Measurements from ENCODE around the gene PLCB1.
"Not testable (repeated sequence)": the region's sequence is repeated elsewhere in the genome, so short reads cannot be mapped to it uniquely, and the experiment has no call there.

PLCB1 gene

DNA sequence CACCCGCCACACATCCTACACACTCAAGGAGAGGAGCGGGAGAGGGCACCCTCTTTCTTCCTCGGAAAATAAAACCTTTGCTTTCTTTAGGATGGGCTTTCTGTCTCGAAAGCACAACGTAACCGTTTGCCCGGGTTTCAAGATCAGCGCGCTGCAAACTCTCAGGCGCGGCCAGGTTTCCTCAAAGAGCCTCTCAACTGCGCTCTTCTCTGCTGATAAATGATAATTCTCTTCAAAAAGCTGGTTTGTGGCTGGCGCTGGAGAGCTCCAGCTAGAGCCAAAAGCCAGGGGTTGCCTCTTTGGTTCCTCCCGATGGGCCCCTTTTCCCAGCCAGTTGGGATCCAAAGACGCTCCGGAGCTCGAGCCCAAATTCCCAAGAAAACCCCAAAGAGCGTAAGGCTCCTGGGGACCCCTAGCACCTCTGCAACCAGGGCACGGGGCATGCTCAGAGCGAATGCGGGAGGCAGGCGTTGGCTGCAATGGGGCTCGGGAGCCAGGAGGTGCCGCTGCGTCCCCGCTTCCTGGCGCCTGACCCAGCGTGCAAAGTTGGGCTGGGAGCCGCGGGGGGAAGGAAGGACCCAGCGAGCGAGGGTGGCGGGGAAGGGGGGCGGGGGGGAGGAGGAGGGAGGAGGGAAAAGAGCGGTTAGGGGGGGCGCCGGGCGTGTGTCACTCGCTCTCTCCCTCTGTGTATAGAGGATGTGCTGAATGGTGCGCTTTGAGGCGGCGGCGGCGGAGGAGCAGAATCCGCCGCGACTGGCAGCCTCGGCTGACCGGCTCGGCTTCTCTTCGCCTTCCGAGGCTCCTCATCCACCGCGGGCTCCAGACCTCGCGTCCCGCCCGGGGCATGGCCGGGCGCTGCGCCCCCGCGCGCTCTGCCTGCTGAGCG is at the start of gene PLCB1:
Gene PLCB1 (plus strand): TSS at position 669 of the 886 bp plus-strand sequence. CDS start 386 bp downstream, outside the sequence.
- peak; percentile 63 to 72 for DNase-seq (ENCODE audit: low read depth in 2 of 2)

DNA sequence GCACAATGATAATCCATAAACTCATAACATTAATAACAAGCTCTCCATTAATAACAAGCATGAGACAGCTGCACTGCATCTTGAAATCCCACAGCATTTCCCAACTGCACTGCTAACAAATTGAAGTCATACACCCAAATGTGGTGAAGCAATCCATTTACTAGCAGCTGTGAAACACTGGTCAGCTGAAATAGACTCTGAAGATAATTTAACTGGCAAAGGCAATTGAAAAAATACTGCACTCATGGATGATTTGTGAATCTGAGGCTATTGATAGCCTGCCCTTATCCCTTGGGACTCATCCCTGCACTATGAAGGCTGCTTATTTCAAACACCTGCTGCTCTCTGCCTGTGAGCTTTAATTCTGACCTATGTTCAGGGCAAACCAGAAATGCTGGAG is 49.1 kb upstream of the PLCB1 start:
- no peak for DNase-seq (ENCODE audit: low read depth in 2 of 2)

DNA sequence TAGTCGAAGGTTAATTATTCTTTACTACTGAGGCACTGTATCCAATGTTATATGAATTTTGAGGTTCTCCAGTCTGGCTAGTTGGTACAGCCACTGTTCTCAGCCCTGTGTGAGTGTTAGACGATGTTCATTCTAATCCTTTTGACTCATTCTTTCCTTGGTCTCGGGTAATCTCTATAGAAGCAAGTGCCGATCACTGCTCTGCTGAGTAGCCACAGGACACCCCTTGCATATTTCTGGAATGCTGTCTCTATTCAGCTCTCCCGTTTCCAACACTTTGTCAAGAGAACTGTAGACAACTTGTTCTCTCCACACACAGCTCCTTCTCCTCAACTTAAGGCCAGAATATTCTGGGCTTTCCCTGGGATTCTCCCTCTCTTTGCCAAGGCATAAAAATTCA is 42.4 kb upstream of the PLCB1 start:
- no peak for DNase-seq (ENCODE audit: low read depth in 2 of 2)

DNA sequence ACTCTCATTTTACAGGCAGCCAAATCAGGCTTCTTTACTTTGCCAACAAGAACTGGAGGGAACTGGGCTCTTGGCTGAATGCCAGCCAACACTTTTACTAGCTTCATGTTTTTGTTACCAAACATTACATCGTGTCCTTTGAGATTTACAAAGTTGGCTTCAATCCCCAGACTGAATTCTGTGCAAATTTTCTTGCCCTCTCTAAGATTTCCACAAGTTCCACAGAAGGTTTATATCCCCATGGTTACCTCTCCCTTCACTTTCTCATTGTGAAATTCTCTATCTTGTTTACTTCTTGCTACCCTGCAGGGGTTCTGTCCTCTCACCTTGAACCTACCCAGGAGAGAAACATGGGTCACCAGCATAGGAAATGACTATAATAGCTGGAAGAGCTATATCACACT is 37.6 kb upstream of the PLCB1 start:
- DNase-seq (ENCODE audit: low read depth in 2 of 2): no peak

DNA sequence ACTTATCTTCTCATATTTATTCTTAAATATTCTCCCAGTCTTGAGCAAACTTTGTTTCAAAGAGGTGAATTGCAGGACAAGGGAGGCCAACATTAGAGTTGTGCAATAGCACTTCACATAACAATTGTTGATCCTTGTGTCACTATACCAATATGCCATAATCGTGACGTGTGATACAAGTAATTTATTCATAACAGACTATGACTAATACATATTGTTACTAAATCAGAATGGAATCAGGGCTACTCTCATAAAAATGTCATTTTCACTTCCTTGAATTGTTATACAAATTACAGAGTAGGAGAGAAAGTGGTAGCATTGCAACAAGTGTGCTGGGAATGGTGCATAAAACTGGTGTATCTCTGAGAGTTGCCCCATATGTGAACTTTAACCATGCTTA is 37.2 kb upstream of the PLCB1 start:
- DNase-seq (ENCODE audit: low read depth in 2 of 2): no peak

DNA sequence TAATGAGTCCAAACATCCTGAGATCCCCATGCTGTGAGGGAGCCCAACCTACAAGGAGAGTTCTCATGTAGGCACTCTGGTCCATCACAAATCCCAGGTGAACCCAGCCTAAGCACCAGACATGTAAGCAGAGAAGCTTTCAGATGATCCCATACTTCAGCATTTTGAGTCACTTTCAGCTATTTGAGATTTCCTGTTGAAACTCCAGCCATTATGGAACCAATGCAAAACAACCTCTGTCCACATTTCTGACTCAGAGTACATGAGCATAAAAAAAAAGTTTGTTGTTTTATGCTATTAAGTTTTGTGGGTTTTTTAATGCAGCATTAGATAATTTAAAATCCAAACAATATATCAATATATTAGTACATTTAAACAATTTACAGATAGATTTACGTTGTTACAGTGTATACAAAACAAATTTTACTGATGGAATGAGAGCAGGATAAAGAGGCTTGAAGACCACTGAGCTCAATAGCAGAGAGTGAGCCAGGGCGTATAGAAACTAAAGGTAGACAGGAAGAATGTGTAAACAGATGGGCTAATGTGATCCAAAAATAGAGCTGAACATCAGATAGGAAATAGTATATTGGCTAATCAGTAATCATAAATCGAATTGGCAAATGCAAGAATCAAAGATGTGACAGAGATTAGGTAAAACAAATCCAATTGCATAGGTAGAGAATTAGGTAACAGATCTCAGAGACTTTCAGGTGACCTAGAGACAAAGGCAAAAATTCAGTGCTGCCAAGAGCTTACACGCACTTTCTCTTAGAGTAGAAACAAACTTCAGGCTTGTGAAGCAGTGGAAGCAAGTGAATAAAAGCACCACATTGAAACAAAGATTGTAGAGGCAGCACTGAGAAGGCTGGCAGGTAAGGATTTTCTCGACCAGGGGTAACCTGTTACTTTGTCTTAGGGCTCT is 36.2 kb upstream of the PLCB1 start:
- no peak for DNase-seq (ENCODE audit: low read depth in 2 of 2)

DNA sequence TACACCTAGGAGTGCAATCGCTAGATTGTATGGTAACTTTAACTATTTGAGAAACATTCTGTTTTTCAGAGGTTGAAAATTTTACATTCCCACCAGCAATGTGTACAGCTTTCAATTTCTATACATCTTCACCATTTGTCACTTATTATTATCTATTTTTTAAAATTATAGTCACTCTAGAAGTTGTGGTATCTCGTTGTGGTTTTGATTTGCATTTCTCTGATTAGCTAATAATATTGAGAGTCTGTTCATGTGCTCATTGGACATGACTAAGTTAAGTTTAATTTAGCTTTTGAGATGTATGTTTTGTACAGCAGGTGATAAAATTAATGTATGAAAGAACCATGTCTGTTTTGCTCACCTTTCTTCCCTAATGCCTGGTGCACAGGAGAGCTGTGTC is 34.8 kb upstream of the PLCB1 start:
- DNase-seq (ENCODE audit: low read depth in 2 of 2): no peak

DNA sequence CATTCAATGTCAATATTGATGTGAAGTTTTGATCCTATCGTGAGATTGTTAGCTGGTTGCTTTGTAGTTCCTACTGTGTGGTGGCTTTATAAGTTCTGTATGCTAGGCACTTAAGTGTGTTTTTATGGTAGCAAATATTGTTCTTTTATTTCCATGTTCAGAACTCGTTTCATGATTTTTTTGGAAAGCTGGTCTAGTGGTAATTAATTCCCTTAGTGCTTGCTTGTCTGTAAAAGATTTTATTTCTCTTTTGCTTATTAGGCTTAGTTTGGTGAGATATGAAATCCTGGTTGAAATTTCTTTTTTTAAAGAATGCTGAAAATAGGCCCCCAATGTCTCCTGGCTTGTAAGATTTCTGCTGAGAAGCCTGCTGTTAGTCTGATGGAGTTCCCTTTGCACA is 27.8 kb upstream of the PLCB1 start:
- no peak for DNase-seq (ENCODE audit: low read depth in 2 of 2)

DNA sequence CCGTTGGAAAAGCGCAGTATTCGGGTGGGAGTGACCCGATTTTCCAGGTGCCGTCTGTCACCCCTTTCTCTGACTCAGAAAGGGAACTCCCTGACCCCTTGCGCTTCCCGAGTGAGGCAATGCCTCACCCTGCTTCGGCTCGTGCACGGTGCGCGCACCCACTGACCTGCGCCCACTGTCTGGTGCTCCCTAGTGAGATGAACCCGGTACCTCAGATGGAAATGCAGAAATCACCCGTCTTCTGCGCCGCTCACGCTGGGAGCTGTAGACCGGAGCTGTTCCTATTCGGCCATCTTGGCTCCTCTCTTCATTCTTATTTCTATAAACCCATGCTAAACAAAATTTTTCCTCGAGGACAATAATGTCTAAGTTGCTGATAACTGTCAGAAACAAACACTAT is 17.5 kb upstream of the PLCB1 start:
- not testable (repeated sequence) for DNase-seq (ENCODE audit: low read depth in 2 of 2)

DNA sequence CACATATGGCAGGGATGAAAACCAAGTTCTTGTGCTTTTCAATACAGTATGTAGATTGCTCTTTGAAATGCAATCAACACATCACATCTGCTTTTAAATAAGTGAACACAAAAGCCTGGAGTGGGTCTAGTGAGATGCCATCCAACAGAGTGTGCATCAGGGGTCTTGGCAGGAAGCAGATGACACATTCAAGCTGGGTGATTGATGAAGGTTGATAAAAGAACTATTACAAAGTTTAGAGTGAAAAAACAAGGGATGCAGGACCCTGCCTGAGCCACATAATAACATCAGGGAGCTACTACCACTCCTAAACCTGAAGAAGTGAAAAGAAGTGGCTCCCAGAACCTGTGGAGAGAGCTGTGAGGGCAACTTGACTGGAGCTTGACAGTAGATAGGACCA is 16.6 kb upstream of the PLCB1 start:
- no peak for DNase-seq (ENCODE audit: low read depth in 2 of 2)

DNA sequence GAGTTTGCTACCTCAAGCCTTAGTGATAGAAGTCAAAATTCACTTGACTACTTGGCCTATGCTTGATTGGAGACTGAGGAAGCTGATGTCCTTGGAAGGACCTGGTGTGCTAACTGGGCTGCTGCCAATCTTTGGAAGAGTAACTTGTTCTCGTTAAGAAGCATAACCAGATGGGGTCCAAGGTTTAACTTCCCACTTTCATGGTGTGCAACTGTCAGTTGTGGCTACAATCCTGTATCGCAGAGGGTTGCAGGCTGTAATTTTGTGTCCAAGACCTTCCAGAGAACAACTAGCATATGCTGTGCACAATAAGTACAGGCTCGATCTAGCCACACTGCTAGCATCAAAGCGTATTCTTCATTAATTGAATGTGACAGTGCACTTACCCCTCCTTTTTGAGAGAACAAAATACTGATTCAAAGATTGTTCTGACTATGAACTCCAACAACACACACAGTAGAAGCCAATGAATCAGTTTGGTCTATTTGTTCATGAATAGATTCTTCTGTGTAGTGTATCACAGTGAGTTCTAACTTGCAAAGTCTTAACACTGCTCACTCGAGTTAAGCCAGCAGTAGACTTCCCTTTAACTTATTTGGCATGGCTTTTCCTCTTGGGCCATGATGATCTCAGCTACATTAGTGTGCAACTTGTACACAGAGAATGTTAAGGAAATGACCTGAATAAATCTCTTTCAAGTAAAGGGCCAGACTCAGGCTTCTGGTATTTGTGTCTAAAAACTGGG is 15.8 kb upstream of the PLCB1 start:
- DNase-seq (ENCODE audit: low read depth in 2 of 2): no peak

DNA sequence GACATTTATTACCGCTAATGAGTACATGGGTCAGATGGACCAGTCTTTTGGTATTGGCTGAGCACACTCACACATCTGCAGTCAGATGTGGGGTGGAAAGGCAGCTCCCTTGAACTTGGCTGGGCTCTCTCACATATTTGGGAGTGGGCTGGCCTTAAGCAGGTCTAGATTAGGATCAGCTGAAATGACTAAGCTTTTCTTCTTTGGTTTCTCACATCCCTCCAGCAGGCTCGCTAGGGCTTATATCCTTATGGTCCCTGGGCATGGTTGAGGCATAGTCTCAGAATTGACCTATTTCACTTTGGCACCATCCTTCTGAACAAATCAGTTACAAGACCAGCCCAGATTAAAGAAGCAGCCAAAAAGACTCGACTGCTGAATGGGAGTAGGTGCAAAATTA is 14.4 kb upstream of the PLCB1 start:
- DNase-seq (ENCODE audit: low read depth in 2 of 2): no peak

DNA sequence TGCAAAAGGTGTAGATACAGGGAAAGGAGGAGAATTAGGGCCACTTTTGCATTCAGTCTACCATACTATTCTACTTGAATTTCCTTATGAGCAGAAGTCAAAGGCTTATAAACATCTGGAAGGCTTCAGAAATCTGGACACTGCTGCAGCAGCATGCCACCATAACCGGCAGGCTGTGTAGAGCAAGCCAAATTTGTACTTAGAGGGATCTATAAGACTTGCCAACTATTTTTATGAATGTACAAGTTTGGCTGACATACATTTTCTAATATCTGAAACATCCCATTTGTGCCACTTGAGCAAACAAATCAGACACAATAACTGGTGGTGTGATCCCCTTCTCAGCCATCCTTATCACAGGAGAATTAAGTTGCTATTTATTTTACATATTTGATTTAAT is 14.0 kb upstream of the PLCB1 start:
- DNase-seq (ENCODE audit: low read depth in 2 of 2): no peak

DNA sequence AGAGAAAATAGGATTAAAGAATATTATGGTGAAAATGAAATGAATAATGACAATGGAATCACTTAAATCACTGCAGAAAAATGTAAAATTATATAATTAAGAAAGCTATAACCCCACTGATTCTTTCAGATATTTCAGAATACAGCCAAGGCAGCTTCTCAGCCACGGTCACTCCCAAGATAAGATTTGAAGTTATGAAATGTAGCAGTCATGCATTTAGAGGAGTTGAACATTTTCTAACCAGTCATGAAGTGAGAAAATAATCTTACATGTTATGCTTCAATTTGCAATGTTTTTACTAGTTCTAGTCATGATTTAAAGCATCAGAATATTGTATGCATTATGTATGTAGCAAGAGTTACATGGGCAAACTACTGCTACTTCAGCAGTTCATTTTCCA is 13.3 kb upstream of the PLCB1 start:
- no peak for DNase-seq (ENCODE audit: low read depth in 2 of 2)

DNA sequence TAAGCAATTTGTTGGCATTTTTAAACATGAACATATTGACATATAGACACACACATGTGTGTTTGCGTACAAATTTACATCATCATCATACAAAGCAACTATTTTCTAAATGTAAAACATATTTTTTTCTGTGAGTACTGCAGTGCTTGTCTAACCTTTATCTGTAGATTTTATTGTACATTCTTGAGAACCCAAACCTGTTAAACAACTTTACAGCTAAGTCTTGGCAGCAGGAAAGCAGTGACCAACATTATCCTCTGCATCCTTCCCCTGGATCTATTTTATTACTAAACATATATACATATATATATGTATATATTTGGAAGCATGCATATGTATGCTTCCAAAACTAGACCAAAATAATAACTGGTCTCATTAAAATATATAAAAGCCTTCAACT is 10.4 kb upstream of the PLCB1 start:
- DNase-seq (ENCODE audit: low read depth in 2 of 2): no peak

DNA sequence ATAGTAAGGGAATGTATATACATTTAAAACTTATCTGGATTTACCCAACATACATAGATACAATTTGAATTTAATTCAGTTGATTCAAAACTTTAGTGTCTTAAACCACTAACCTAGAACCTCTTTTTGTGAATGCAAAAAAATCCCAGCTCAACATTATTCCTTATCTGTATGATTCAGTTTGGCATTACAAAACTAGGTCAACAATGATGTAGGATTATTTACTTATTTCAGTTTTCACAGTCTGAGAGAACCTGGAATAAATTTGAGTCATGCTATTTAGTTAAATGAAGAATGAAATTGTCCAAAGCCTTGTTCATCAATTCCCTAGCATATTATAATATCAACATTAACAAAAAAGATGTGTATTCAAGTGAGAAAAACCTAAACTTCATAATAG is 7.4 kb upstream of the PLCB1 start:
- DNase-seq (ENCODE audit: low read depth in 2 of 2): no peak

DNA sequence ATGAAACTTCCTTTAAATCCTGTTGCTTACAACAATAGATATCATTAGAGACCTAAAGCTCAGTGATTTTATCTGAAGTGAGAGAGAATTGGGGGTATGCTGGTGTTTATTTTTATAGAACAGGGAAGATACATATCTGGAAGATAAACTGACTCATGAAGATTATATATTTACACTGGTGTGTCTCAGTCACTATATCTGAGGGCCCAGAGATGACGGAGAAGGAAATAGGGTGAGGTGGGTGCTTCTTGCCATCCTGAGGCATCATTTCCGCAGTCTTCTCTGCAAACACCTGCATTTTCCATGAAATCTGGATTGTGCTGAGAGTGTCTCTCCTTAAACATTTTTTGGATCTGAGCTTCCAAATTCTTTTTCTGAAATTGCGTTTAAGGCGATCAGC is 5.9 kb upstream of the PLCB1 start:
- no peak for DNase-seq (ENCODE audit: low read depth in 2 of 2)

DNA sequence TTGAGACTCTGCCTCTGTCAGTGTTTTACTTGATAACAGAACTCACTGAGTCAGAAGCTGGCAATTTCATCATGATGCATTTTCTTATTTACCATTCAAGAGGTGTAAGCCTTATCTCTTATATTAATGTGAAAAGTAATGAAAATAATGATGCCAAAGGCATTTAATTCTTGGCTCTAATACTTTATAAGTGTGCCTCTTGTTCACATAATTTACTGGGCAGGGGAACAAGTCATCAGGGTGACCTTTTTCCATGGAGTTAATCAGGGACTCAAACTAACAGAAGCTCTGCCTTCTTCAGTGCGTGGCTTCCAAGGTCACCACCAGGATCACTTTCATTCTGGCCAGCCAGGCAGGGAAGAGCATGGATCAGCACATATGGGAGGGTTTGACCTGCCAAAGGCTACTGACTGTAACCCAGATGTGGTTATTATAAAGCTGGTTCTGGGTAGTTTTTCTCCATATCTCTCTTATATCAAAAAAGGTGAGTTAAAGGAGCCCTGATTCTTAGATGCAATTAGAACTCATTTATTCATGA is 5.2 kb upstream of the PLCB1 start:
- DNase-seq (ENCODE audit: low read depth in 2 of 2): no peak

DNA sequence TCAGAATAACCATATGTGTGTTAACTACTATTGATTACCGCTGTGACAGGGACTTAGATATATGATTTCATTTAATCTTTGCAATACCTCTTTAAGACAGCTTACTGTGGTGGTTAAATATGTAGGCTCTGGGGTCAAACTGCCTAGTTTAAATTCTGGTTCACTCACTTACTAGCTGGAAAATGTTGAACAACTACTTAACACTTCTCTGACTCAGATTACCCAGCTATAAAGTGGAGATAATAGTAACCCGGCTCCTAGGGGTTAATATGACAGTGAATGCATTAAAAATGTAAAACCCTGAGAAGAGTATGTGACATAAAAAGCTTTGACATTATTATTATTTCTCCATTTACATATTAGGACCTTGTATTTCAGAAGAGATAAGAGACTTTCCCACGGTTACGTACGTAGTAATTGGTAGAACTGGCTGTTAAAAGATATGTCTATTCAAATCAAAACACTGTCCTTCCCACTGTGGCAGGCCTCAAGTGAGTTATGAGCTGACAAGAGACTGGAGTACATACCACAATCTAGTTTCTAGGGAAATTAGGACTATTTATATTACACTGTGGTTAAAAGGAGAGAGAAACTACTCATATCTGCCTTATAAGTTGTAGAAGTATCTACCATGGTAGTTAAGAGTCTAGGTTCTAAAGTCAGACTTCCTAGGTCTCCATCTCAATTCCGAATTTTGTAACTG is 4.4 kb upstream of the PLCB1 start:
- DNase-seq (ENCODE audit: low read depth in 2 of 2): no peak

DNA sequence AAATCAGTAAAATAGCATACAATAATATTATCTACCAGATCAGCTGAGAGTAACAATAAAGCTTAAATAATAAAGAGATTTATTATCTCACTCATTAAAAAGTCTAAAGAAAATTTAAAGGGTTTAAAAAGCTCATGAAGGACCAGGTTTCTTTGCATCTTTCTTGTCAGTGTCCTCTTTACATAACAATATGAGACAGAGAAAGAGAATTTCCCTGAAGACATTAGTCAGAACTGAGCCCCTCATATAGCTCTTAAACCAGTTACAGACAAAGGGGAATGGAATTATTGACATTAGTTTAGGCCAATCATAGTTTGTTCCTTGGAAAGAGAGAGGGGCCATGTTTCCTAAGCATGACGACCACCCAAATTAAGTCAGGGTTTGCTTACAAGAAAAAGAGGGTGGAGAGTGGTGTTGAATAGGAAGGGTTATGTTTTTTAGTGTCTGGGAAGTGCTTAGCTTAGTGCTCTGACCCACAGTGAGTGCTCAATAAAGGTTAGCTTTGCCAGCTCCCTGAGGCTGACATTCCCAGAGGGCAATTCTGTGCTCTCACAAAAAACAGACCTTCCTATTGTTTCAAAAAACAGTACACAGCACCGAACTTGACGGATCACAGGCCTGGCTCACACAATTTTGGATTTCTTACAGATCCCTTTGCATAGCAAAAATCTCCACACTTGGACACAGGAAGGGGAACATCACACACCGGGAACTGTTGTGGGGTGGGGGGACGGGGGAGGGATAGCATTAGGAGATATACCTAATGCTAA is 3.6 kb upstream of the PLCB1 start:
- DNase-seq (ENCODE audit: low read depth in 2 of 2): no peak

Data from stimulated activated CD8-positive, alpha-beta memory T cell treated with anti-CD3 and anti-CD28 coated beads, Interleukin-2, amount 100 ng/mL, for 48 hours (primary cell).